CD4-positive, alpha-beta T cell treated with Interleukin-17A for 4 hours (primary cell): Measurements from ENCODE around the gene TTLL5.

Source experiments
- DNase-seq: peaks from one replicate; pipeline ENCODE4 v3.0.0-alpha.2; 2020; ENCODE audit warnings: mixed read lengths

The TTLL5 gene

DNA sequence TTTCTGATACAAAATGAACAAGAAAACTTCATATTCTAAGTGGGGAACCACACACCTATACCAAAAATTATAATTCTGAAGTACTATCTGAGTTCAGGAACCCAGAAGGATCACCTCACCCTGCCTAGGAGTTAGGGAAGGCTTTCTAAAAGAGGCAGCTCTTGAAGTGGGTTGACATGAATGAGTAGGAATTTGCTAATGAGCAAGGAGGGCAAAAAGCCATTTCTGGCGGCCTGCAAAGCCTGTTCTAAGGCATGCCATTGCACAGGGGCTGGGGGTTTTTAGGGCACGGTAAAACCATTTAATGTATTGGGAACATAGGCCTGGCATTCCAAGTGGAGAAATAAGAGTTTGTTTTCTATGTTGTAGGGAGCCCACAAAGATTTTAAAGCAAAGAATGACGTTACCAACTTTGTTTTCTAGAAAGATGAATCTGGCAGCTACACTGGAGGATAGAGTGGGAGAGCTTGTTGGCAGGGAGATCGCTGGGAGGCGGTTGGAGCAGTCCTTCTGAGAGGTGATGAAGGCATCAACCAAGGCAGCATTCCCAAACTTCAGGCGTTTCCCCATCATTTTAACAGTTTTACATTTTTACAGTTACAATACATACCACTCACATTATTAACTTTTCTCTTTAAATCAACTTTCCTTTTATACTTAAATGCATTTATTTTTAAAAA lies 338.6 kb downstream of the TTLL5 start:
- DNase-seq: no peak

- DNase-seq: no peak
These were observed 341.3 kb downstream of the TTLL5 start for GRCh38 chr14:76002383-76002782.
